Panc1 (cell line): ENCODE data around the gene PUSL1.

Experiments
- CTCF ChIP-seq: fragments of 450-650 bp; IDR thresholded peaks from 2 replicates; pipeline ENCODE4 v1.5.1; 2017; ENCODE audit warnings: mild to moderate bottlenecking
- POLR2AphosphoS5 ChIP-seq: IDR thresholded peaks from 2 replicates; pipeline ENCODE4 v1.6.1; 2012; ENCODE audit warnings: mild to moderate bottlenecking, low read depth, low read length, moderate library complexity
- REST ChIP-seq, 2 experiments: IDR thresholded peaks; 2 replicates each; pipeline ENCODE4 v1.6.1; 2011 to 2012; ENCODE audit warnings: low read depth in 2 of 2, control low read depth in 1 of 2, low read length in 1 of 2, mild to moderate bottlenecking in 1 of 2, moderate library complexity in 1 of 2; ENCODE audit not compliant: insufficient read depth in 1 of 2

- TF ChIP-seq CTCF = no peak
- no peak for TF ChIP-seq REST (IDR thresholded peaks at IDR 0.05; ENCODE audit: insufficient read depth in 1 of 2, low read depth in 2 of 2, low read length in 1 of 2)
- no peak for TF ChIP-seq POLR2AphosphoS5
Observed at GRCh38 chr1:1331068-1331965, 22.9 kb downstream of the PUSL1 start, which contains the start of gene TAS1R3.
